Measurements from ENCODE around the gene MAST4.

The MAST4 gene

DNA sequence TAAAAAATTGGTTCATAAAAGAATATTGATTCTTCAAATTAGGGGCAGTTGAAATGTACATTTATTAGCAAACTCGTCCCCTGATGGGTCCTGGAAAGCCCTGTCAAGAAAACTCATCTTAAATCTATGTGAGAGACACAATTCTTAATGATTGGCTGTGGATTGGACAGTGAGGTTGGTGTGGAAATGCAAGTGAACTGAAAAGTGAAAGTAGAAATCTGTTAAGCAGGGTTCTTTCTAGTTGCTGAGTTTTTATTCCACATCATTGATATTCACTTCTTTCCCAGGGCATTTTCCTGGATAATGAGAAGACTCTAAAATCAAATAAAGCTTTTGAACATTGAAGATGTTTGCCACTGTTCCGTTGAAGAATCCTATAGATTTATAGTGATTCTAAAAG lies 292.4 kb downstream of the MAST4 start:
- Histone ChIP-seq H3K4me2 (ENCODE audit: low read depth, low read length) (no peak overlapping the region), H3K4me3 (ENCODE audit: low read length) (no peak overlapping the region), H3K9ac (ENCODE audit: low read length) (no peak overlapping the region), H3K9me3 (replicated peaks; ENCODE audit: insufficient read depth, low read length) (no peaks in the 10 kb centered on the region), H4K20me1 (ENCODE audit: insufficient read depth, low read length) (no peaks in the 10 kb centered on the region), H2AFZ (ENCODE audit: low read length) (no peak overlapping the region), H3K27ac (ENCODE audit: low read length) (no peak overlapping the region), H3F3A (ENCODE audit: insufficient read depth, low read length) (no peaks in the 10 kb centered on the region), H3K4me1 (ENCODE audit: low read length) (no peaks in the 10 kb centered on the region), H3K27me3 (replicated peaks; ENCODE audit: insufficient read depth, low read length) (no peaks in the 10 kb centered on the region), H3K9me2 (replicated peaks; ENCODE audit: insufficient read depth, low read length) (no peaks in the 10 kb centered on the region), H3K36me3 (replicated peaks; ENCODE audit: insufficient read depth, low read length) (no peaks in the 10 kb centered on the region), H3K79me2 (ENCODE audit: low read length) (no peaks in the 10 kb centered on the region)
- DNase-seq, result no peak
- no peak for TF ChIP-seq EZH2phosphoT487 (IDR thresholded peaks at IDR 0.05; ENCODE audit: low read length)
- TF ChIP-seq, protein P1, sequence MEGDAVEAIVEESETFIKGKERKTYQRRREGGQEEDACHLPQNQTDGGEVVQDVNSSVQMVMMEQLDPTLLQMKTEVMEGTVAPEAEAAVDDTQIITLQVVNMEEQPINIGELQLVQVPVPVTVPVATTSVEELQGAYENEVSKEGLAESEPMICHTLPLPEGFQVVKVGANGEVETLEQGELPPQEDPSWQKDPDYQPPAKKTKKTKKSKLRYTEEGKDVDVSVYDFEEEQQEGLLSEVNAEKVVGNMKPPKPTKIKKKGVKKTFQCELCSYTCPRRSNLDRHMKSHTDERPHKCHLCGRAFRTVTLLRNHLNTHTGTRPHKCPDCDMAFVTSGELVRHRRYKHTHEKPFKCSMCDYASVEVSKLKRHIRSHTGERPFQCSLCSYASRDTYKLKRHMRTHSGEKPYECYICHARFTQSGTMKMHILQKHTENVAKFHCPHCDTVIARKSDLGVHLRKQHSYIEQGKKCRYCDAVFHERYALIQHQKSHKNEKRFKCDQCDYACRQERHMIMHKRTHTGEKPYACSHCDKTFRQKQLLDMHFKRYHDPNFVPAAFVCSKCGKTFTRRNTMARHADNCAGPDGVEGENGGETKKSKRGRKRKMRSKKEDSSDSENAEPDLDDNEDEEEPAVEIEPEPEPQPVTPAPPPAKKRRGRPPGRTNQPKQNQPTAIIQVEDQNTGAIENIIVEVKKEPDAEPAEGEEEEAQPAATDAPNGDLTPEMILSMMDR (IDR thresholded peaks at IDR 0.05; ENCODE audit: low read length), result no peak
- TF ChIP-seq EZH2 (optimal IDR thresholded peaks at IDR 0.05; ENCODE audit: low read depth, low read length), result no peak

DNA sequence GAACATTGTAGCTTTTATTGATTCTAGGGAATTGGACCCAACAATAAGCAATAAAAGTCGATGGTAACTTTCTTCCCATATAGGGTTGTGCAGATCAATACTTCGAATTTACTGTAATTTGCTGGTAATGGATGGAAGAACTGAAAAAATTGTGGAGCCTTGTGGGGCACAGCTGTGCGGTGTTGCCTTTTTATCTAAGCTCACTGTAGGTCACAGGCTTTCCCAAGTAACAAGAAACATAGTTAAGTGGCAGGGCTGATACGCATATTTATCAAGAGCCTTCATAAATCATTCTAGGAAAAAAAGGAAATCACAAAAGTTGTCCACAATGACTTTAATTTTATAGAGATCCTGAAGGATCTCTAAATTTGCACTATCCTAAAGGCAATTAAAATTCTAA lies 292.9 kb downstream of the MAST4 start:
- Histone ChIP-seq H3K9me2 (replicated peaks; ENCODE audit: insufficient read depth, low read length) (no peaks in the 10 kb centered on the region), H3F3A (ENCODE audit: insufficient read depth, low read length) (no peaks in the 10 kb centered on the region), H3K4me3 (ENCODE audit: low read length) (no peak overlapping the region), H3K4me2 (ENCODE audit: low read depth, low read length) (no peak overlapping the region), H2AFZ (ENCODE audit: low read length) (no peak overlapping the region), H3K9ac (ENCODE audit: low read length) (no peak overlapping the region), H3K4me1 (ENCODE audit: low read length) (no peaks in the 10 kb centered on the region), H3K27ac (ENCODE audit: low read length) (no peak overlapping the region), H3K79me2 (ENCODE audit: low read length) (no peaks in the 10 kb centered on the region), H3K27me3 (replicated peaks; ENCODE audit: insufficient read depth, low read length) (no peaks in the 10 kb centered on the region), H3K36me3 (replicated peaks; ENCODE audit: insufficient read depth, low read length) (no peaks in the 10 kb centered on the region), H4K20me1 (ENCODE audit: insufficient read depth, low read length) (no peaks in the 10 kb centered on the region), H3K9me3 (replicated peaks; ENCODE audit: insufficient read depth, low read length) (no peaks in the 10 kb centered on the region)
- TF ChIP-seq, protein P1 (IDR thresholded peaks at IDR 0.05; ENCODE audit: low read length), result no peak
- TF ChIP-seq EZH2 (optimal IDR thresholded peaks at IDR 0.05; ENCODE audit: low read depth, low read length) (no peak), EZH2phosphoT487 (IDR thresholded peaks at IDR 0.05; ENCODE audit: low read length) (no peak)
- no peak for DNase-seq

- DNase-seq, result no peak
- no peaks in the 10 kb centered on the region for H3K79me2 ChIP-seq (ENCODE audit: low read length)
- H3K4me1 ChIP-seq (ENCODE audit: low read length), result no peaks in the 10 kb centered on the region
- H3K9ac ChIP-seq (ENCODE audit: low read length), result no peak overlapping the region
- H3K9me2 ChIP-seq (replicated peaks; ENCODE audit: insufficient read depth, low read length), result no peaks in the 10 kb centered on the region
- H3K4me3 ChIP-seq (ENCODE audit: low read length), result no peak overlapping the region
- no peak overlapping the region for H2AFZ ChIP-seq (ENCODE audit: low read length)
- no peaks in the 10 kb centered on the region for H3K36me3 ChIP-seq (replicated peaks; ENCODE audit: insufficient read depth, low read length)
- no peaks in the 10 kb centered on the region for H4K20me1 ChIP-seq (ENCODE audit: insufficient read depth, low read length)
- no peaks in the 10 kb centered on the region for H3K9me3 ChIP-seq (replicated peaks; ENCODE audit: insufficient read depth, low read length)
- H3F3A ChIP-seq (ENCODE audit: insufficient read depth, low read length), result no peaks in the 10 kb centered on the region
- TF ChIP-seq EZH2 (optimal IDR thresholded peaks at IDR 0.05; ENCODE audit: low read depth, low read length), result no peak
- TF ChIP-seq, protein P1 (IDR thresholded peaks at IDR 0.05; ENCODE audit: low read length), result no peak
- no peak for TF ChIP-seq EZH2phosphoT487 (IDR thresholded peaks at IDR 0.05; ENCODE audit: low read length)
- H3K4me2 ChIP-seq (ENCODE audit: low read depth, low read length), result no peak overlapping the region
- H3K27me3 ChIP-seq (replicated peaks; ENCODE audit: insufficient read depth, low read length), result no peaks in the 10 kb centered on the region
- H3K27ac ChIP-seq (ENCODE audit: low read length), result no peak overlapping the region
These were observed 293.3 kb downstream of the MAST4 start for GRCh38 chr5:66889524-66889923.

All from MM.1S (cell line).